GM12878 (cell line): Measurements from ENCODE around the gene TCERG1L. TPM values are rescaled to one million over a fixed set of nuclear protein-coding genes. Genes with fewer than 3 reads are reported as not detected.

Experiments
- ATAC-seq: fragments of 200-7000 bp; cut with Tn5 transposase; 3 replicates; pipeline ENCODE4 v1.9.1; 2020; ENCODE audit warnings: mild to moderate bottlenecking, moderate library complexity
- BruUV-seq: library from RNA; stranded (reverse); fragments of 400-500 nt; replicated peaks from 2 replicates; lab custom pipeline; 2021; lab: Mats Ljungman, UMichigan
- CTCF ChIA-PET: fragments of 300-600 bp; sonication (Branson Sonifier 250); formaldehyde crosslinking; extraction: SDS; loops from one replicate; lab custom pipeline; 2021; ENCODE audit warnings: inconsistent platforms; lab: Yijun Ruan, JAX
- POLR2A ChIA-PET: fragments of 350-600 bp; formaldehyde crosslinking; extraction: SDS; loops from one replicate; lab custom pipeline; 2021; ENCODE audit warnings: inconsistent platforms; lab: Charles Lee
- RAD21 ChIA-PET: fragments of 300-600 bp; sonication (Branson Sonifier 250); formaldehyde crosslinking; loops from one replicate; lab custom pipeline; 2023; ENCODE audit warnings: antibody characterized with exemption; ENCODE audit not compliant: unreplicated experiment; lab: Charles Lee
- SMC1A ChIA-PET: fragments of 300-600 bp; sonication (Branson Sonifier 250); formaldehyde crosslinking; loops from one replicate; lab custom pipeline; 2023; ENCODE audit not compliant: unreplicated experiment, uncharacterized antibody; lab: Charles Lee
- DNase-seq: peaks from one replicate; pipeline ENCODE4 v3.0.0-alpha.2; 2011; ENCODE audit warnings: low read depth, low spot score
- FAIRE-seq: peaks from 3 replicates; lab custom pipeline; 2011; peaks lifted over from hg19 to GRCh38; lab: Jason Lieb, UNC
- H2AFZ ChIP-seq: 2 replicates; pipeline ENCODE4 v1.6.0; 2011; ENCODE audit warnings: low read depth, low read length, control low read depth; ENCODE audit not compliant: control insufficient read depth
- H3K27ac ChIP-seq: 2 replicates; pipeline ENCODE4 v1.5.1; 2011; ENCODE audit warnings: control low read depth; ENCODE audit not compliant: control insufficient read depth, insufficient read depth
- H3K27me3 ChIP-seq, 2 experiments: replicated peaks in 1 of 2; 2 replicates each; pipeline versions ENCODE4 v1.6.0 to v1.6.1; 2011; ENCODE audit warnings: low read length in 1 of 2; ENCODE audit not compliant: control insufficient read depth in 2 of 2, insufficient read depth in 2 of 2
- H3K36me3 ChIP-seq, 2 experiments: 2 replicates each; pipeline ENCODE4 v1.5.1; 2011; ENCODE audit warnings: low read length in 1 of 2; ENCODE audit not compliant: control insufficient read depth in 2 of 2, insufficient read depth in 2 of 2
- H3K4me1 ChIP-seq: 2 replicates; pipeline ENCODE4 v1.6.1; 2011; ENCODE audit warnings: mild to moderate bottlenecking, low read length, moderate library complexity, mixed read lengths; ENCODE audit not compliant: control insufficient read depth, insufficient read depth
- H3K4me2 ChIP-seq: 2 replicates; pipeline ENCODE4 v1.6.0; 2011; ENCODE audit warnings: control low read depth; ENCODE audit not compliant: control insufficient read depth, insufficient read depth
- H3K4me3 ChIP-seq: fragments of 200-600 bp; sonication (generic); 2 replicates; pipeline ENCODE4 v1.5.1; 2016
- H3K79me2 ChIP-seq: 2 replicates; pipeline ENCODE4 v1.6.0; 2011; ENCODE audit warnings: low read length; ENCODE audit not compliant: control insufficient read depth, insufficient read depth
- H3K9ac ChIP-seq: 2 replicates; pipeline ENCODE4 v1.8.0; 2011; ENCODE audit warnings: low read length, control low read depth, mixed read lengths; ENCODE audit not compliant: control insufficient read depth, insufficient read depth
- H3K9me3 ChIP-seq: replicated peaks from 3 replicates; pipeline ENCODE4 v1.5.1; 2011; ENCODE audit warnings: mild to moderate bottlenecking, low read length; ENCODE audit not compliant: control insufficient read depth, insufficient read depth
- H4K20me1 ChIP-seq: 2 replicates; pipeline ENCODE4 v1.6.0; 2011; ENCODE audit not compliant: control insufficient read depth, insufficient read depth
- ASH2L ChIP-seq: fragments of 300-600, 200-600 bp; sonication (generic); IDR thresholded peaks from 2 replicates; pipeline ENCODE4 v1.6.1; 2017; ENCODE audit warnings: low read depth, mild to moderate bottlenecking, borderline replicate concordance
- ATF3 ChIP-seq: IDR thresholded peaks from 2 replicates; pipeline ENCODE4 v1.6.1; 2011; ENCODE audit warnings: low read depth, mild to moderate bottlenecking, low read length, moderate library complexity, borderline replicate concordance; ENCODE audit errors: extremely low read depth
- BHLHE40 ChIP-seq, 2 experiments: fragments of 450-650 bp in 1 of 2; IDR thresholded peaks; 2 replicates each; pipeline ENCODE4 v1.6.1; 2011 to 2017; ENCODE audit warnings: low read depth in 2 of 2, borderline replicate concordance in 1 of 2, improper control_type of control experiment in 1 of 2, low read length in 1 of 2, mild to moderate bottlenecking in 1 of 2
- FOS ChIP-seq: IDR thresholded peaks from 3 replicates; pipeline ENCODE4 v1.6.1; 2011; ENCODE audit warnings: borderline replicate concordance; ENCODE audit not compliant: insufficient read length; ENCODE audit errors: extremely low read depth
- MAX ChIP-seq: IDR thresholded peaks from 2 replicates; pipeline ENCODE4 v1.6.1; 2012; ENCODE audit warnings: low read depth, low read length, improper control_type of control experiment
- MYB ChIP-seq: fragments of 150-350 bp; IDR thresholded peaks from 2 replicates; pipeline ENCODE4 v1.6.1; 2014; ENCODE audit warnings: mild to moderate bottlenecking, low read depth, low read length, borderline replicate concordance
- NFYB ChIP-seq: IDR thresholded peaks from 2 replicates; pipeline ENCODE4 v1.6.1; 2011; ENCODE audit warnings: low read depth, mild to moderate bottlenecking, low read length, improper control_type of control experiment, moderate library complexity; ENCODE audit not compliant: insufficient read depth
- NR2C1 ChIP-seq: fragments of 450-650 bp; IDR thresholded peaks from 2 replicates; pipeline ENCODE4 v1.6.1; 2017; ENCODE audit warnings: antibody characterized with exemption, mild to moderate bottlenecking, moderate library complexity
- NR2C2 ChIP-seq: IDR thresholded peaks from 2 replicates; pipeline ENCODE4 v1.6.1; 2011; ENCODE audit warnings: borderline replicate concordance, low read depth; ENCODE audit not compliant: control insufficient read depth, insufficient read length
- POLR2AphosphoS2 ChIP-seq: IDR thresholded peaks from 2 replicates; pipeline ENCODE4 v1.6.1; 2011; ENCODE audit warnings: low read depth, mild to moderate bottlenecking, low read length, improper control_type of control experiment, moderate library complexity
- RBBP5 ChIP-seq: fragments of 200-600 bp; sonication (generic); conservative IDR thresholded peaks from 2 replicates; pipeline ENCODE4 v1.6.1; 2016
- RELA ChIP-seq: fragments of 450-650 bp; IDR thresholded peaks from 2 replicates; pipeline ENCODE4 v1.8.0; 2014; ENCODE audit warnings: borderline replicate concordance; ENCODE audit not compliant: partially characterized antibody
- TAF1 ChIP-seq: IDR thresholded peaks from 2 replicates; pipeline ENCODE4 v1.6.1; 2011; ENCODE audit warnings: mild to moderate bottlenecking, low read depth, low read length, borderline replicate concordance
- TBL1XR1 ChIP-seq: IDR thresholded peaks from 2 replicates; pipeline ENCODE4 v1.6.1; 2012; ENCODE audit warnings: low read depth, low read length, improper control_type of control experiment
- TCF7 ChIP-seq: IDR thresholded peaks from 2 replicates; pipeline ENCODE4 v1.6.1; 2014; ENCODE audit warnings: antibody characterized with exemption, borderline replicate concordance
- ZNF217 ChIP-seq: fragments of 450-650 bp; IDR thresholded peaks from 2 replicates; pipeline ENCODE4 v1.6.1; 2017; ENCODE audit warnings: antibody characterized with exemption, mild to moderate bottlenecking
- ZNF384 ChIP-seq: IDR thresholded peaks from 2 replicates; pipeline ENCODE4 v1.6.1; 2012; ENCODE audit warnings: low read depth, mild to moderate bottlenecking, low read length, improper control_type of control experiment, borderline replicate concordance
- WGBS: methylation state at CpG from one replicate; pipeline ENCODE4 v1.1.6; 2016; ENCODE audit warnings: low lambda C conversion rate; ENCODE audit not compliant: insufficient replicate concordance, insufficient coverage; ENCODE audit errors: missing lambda C conversion rate; 5-methylcytosine and 5-hydroxymethylcytosine counted together
- in situ Hi-C: fragments of 300-500 bp; cut with MboI; formaldehyde crosslinking; loops from 9 replicates; pipeline ENCODE4 v1.14.3; 2018; ENCODE audit warnings: mixed read lengths
- intact Hi-C: fragments of 100-400 bp; cut with micrococcal nuclease; formaldehyde crosslinking; loops from one replicate; pipeline ENCODE4 v1.14.2; 2022; ENCODE audit not compliant: unreplicated experiment
- polyA plus RNA-seq, 11 experiments: library from polyadenylated mRNA; depleted of rRNA in 4 of 11; unstranded in 6 of 11; stranded (reverse) in 5 of 11; fragments of >200 nt; fragmentation: Nextera tagmentation in 4 of 11; fragmentation: Illumina TruSeq in 1 of 11; extraction: Ambion mirVana in 4 of 11; extraction: Trizol in 1 of 11; gene quantifications; 1 replicate in 1 of 11; 2 replicates in 10 of 11; pipeline versions ENCODE4 v1.2.1 to v1.2.3, GENCODE V29; 2011 to 2016; ENCODE audit warnings: inconsistent platforms in 2 of 11, missing spikeins in 2 of 11, low read depth in 1 of 11
- total RNA-seq, 4 experiments: library from RNA; depleted of rRNA in 3 of 4; stranded (reverse); fragments of >200 nt in 3 of 4; fragmentation: Illumina TruSeq in 1 of 4; extraction: Trizol in 1 of 4; gene quantifications; 2 replicates each; pipeline versions ENCODE4 v1.2.1 to v1.2.3, GENCODE V29; 2013 to 2021

The TCERG1L gene
- total and polyA plus RNA-seq, 10 of the 15 experiments (the other 5 are each of a cell fraction or from before 2014, with no cell fraction given) = not detected

DNA sequence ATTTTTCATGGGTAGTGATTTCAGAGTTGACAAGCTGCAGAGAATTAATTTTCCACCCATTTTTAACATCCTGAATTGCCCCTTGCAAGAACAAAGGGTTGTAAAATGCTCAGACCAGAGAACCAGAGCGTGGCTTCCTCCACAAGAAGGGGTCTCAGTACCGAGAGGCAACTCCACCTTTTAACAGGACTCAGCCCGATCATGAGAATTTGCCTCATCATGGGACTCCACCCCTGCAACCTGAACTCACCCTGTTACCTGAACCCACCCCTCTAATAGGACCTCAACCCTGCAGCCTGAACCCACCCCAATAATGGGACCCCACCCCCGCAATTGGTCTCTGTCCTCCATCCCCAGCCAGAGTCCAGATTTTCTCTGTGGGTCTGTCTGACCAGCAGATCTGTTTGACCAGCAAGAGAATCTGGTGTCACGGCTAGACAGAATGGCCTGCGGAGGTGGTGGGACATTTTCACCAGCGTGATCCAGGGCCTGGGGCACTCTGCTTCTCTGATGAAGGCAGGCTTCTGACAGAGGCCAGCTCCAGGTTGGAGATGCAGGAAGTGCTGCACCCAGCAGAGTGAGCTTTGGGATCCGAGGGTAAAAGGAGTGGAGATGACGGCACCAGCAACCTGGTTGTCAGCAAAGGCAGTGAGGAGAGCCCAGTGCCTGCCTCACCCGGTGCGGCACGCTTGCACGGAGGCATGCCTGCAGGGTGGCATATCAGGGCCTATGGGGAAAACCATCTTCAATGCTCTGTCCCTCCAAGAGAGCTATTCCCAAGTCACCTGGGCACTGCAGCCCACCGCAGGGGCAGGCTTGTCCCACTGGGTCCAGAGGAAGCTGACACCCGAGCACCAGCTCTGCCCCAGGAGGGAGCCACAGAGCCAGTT is 136.6 kb downstream of the TCERG1L start:
- Histone ChIP-seq H3K36me3 (no peaks in the 10 kb centered on the region), H3K4me3 (no peak overlapping the region), H3K9ac (no peak overlapping the region), H3K4me1 (no peaks in the 10 kb centered on the region), H3K27ac (no peak overlapping the region), H3K79me2 (no peaks in the 10 kb centered on the region), H4K20me1 (no peaks in the 10 kb centered on the region), H3K27me3 (no peaks in the 10 kb centered on the region), H2AFZ (no peak overlapping the region), H3K4me2 (no peak overlapping the region), H3K9me3 (peaks cover 5% of the 10 kb centered on the region; the same call in 2 of the 3 replicates)
- ChIA-PET RAD21 (no interaction called here), POLR2A (no interaction called here), SMC1A (no interaction called here), CTCF (no interaction called here)
- DNase-seq (no peak), FAIRE-seq (no peak), ATAC-seq (no peak)
- no peak for TF ChIP-seq NR2C2
- no peak for TF ChIP-seq MYB
- TF ChIP-seq ATF3 = no peak
- TF ChIP-seq NFYB = no peak
- TF ChIP-seq TAF1 = no peak
- BruUV-seq = no TSS peak
- in situ Hi-C loops = no loop called here
- WGBS = 47% methylated on average over 15 of the region's 15 CpGs
- intact Hi-C loops = no loop called here

- Histone ChIP-seq H3K36me3 (no peaks in the 10 kb centered on the region), H3K4me1 (no peaks in the 10 kb centered on the region), H4K20me1 (no peaks in the 10 kb centered on the region), H3K9me3 (peaks cover 5% of the 10 kb centered on the region; the same call in 2 of the 3 replicates), H3K79me2 (no peaks in the 10 kb centered on the region), H3K27ac (no peak overlapping the region), H2AFZ (no peak overlapping the region), H3K9ac (no peak overlapping the region), H3K4me3 (no peak overlapping the region), H3K4me2 (no peak overlapping the region), H3K27me3 (no peaks in the 10 kb centered on the region)
- TF ChIP-seq POLR2AphosphoS2 = no peak
- no peak for TF ChIP-seq TBL1XR1
- TF ChIP-seq ZNF384 = no peak
- TF ChIP-seq ZNF217 = no peak
- no peak for TF ChIP-seq ASH2L
- no peak for TF ChIP-seq FOS
- no peak for TF ChIP-seq RELA
- no peak for TF ChIP-seq MAX
- TF ChIP-seq TCF7 = no peak
- TF ChIP-seq NR2C1 = no peak
- TF ChIP-seq BHLHE40 (IDR thresholded peaks at IDR 0.05; ENCODE audit: borderline replicate concordance in 1 of 2, low read depth in 2 of 2, low read length in 1 of 2) = no peak
- TF ChIP-seq RBBP5 = no peak
- no peak for DNase-seq
- ChIA-PET SMC1A (no interaction called here), POLR2A (no interaction called here), RAD21 (no interaction called here), CTCF (no interaction called here)
- in situ Hi-C loops (no loop called here), intact Hi-C loops (no loop called here)
- FAIRE-seq = no peak
- no TSS peak for BruUV-seq
- ATAC-seq = no peak
- 39% methylated on average over 12 of the region's 13 CpGs for WGBS
These were observed 137.3 kb downstream of the TCERG1L start for GRCh38 chr10:131174211-131174565.
